ENCODE results near the gene ZNF536.

DNA sequence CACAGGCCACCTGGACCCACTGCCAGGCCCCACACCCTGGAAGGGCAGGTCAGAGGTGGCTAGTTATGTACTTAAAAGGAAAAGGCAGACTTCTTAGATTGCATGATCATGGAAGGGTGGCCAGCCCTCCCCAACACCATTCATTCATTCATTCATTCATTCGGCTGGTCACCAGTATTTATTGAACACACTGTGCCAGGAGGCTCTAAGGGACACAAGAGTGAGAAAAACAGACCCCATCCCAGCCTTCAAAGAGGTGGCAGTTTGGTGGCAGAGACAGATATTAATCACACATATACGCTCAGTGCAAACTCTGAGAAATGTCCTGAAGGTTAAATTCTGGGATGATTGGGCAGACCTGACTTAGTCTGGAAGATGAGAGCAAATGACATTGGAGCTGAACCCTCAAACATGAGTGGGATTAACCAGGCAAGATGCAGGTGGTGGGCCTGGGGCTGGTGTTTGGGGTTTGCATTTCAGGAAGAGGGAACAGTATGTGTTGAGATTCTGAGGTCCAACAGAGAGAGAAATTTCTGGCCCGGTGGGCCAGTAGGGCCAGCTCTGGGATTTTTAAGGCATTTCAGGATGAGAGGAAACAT lies 147.5 kb downstream of the ZNF536 start:
- no peak for TF ChIP-seq POLR2A (IDR thresholded peaks at IDR 0.05)
- TF ChIP-seq, protein P1, sequence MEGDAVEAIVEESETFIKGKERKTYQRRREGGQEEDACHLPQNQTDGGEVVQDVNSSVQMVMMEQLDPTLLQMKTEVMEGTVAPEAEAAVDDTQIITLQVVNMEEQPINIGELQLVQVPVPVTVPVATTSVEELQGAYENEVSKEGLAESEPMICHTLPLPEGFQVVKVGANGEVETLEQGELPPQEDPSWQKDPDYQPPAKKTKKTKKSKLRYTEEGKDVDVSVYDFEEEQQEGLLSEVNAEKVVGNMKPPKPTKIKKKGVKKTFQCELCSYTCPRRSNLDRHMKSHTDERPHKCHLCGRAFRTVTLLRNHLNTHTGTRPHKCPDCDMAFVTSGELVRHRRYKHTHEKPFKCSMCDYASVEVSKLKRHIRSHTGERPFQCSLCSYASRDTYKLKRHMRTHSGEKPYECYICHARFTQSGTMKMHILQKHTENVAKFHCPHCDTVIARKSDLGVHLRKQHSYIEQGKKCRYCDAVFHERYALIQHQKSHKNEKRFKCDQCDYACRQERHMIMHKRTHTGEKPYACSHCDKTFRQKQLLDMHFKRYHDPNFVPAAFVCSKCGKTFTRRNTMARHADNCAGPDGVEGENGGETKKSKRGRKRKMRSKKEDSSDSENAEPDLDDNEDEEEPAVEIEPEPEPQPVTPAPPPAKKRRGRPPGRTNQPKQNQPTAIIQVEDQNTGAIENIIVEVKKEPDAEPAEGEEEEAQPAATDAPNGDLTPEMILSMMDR (IDR thresholded peaks at IDR 0.05), result no peak
